GM19395 (cell line): ENCODE data around the gene NAV1.
"Not testable (repeated sequence)": the region's sequence is repeated elsewhere in the genome, so short reads cannot be mapped to it uniquely, and the experiment has no call there.

Experiments used
- ATAC-seq: cut with Tn5 transposase; IDR thresholded peaks from one replicate; pipeline ENCODE4 v1.9.1; 2021; ENCODE audit warnings: mild to moderate bottlenecking, moderate library complexity; ENCODE audit not compliant: unreplicated experiment

NAV1 gene

DNA sequence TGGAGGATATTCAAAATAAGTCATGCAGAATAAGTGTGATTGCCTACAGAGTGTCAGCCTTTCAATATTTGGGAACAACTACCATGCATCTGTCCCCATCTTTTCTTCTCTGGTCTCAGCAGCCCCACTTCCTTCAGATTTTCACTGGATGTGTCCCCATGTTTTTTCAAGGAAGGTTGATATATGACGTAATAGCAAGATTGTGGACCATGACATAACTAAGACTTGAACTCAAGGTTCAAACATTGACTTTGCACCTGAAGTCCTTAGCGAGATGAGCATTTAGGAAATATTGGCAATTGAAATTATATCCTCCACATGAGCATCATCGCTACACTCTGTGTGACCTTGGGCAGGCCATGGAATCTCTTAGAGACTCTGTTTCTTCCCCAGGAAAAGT lies 5.8 kb downstream of the NAV1 start:
- ATAC-seq: no peak

DNA sequence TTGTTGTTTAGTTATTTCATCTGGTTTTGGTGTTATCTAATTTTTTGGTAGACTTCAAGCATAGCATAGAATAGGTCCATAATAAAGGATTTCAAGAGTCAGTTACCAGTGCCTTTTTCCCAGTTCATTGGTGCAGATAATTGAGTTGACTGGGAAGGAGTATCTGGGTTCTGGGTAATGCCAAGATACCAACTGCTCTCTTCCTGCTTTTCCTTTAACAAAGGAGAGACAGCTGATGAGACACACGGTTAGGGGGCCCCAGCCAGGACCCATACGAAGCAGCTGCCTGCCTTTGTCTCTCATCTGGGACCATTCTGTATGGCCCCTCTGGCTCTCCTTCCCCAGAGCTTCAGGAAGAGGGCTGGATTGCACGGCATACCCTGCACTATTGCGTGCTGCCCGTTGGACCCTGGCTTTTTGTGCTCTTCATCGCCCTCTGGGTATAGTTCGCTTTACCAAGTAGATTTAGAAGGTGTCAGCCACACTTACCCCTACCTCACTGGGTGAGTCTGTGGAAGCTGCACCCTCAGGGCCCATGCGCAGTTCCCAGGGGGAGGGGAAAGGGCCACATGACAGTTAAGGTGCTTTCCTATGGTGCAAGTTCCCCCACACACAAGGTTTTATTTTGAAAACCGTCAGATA lies 7.0 kb downstream of the NAV1 start:
- no peak for ATAC-seq

DNA sequence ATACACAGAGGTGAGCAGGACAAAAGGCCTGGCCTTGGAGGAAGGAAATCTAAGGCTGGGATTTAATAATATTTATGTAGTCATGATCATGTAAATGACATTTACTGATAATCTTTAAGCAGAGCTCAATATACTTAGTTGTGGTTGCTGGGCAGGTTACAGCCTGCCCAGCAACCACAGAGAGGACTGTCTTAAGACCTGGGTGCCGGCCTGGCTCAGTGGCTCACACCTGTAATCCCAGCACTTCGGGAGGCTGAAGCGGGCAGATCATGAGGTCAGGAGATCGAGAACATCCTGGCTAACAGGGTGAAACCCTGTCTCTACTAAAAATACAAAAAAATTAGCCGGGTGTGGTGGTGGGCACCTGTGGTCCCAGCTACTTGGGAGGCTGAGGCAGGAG lies 10.6 kb downstream of the NAV1 start:
- not testable (repeated sequence) for ATAC-seq

DNA sequence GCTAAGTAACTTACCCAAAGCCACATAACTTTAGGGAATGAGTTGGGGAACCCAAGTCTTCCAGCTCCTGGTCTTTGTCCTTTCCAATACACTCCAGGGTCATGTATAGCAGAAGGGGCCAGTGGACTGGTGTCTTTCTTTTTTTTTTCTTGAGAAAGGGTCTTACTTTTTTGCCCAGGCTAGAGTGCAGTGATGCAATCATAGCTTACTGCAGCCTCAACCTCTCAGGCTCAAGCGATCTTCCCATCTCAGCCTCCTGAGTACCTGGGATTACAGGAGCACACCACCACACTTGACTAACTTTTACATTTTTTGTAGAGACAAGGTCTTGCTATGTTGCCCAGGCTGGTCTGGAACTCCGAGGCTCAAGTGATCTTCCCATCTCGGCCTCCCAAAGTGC lies 12.2 kb downstream of the NAV1 start:
- no peak for ATAC-seq

DNA sequence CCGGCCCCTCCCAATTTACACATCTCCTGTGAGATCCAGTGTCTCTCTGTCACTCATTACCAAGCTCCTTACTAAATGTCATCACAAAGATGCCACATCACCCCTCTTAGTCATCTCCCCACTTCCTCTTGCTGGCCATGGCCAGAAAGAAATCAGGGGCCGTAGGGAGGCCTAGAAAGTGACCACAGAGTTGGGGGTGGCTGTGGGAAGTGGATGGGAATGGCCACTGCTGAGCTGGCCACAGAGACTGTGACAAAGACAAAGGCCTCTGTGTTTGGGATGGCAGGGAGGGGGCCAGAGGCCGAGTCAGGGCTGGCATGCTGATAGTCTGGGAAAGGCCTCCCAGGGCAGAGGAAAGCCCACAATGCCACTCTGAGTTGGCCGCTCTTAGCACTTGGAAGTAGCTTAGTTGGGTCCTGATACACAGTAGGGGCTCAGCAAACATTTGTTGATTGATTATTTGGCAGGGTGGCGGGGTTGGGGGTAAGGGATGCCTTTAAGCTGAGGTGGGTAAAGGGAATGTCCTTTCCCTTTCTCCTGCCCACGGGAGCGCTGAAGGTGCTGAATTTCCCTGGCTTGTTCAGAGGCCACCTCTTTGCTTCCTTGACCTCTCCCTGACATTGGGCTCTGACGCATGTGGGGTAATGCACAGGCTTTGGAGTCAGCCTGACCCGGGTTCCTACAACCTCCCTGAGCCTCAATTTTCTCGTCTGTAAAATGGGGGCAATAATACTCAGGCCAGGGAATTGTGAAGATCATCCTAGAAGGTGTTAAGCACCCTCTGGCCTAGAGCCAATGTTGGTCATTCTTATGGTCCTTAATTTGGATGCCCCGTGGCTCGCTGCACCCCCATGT lies 13.2 kb downstream of the NAV1 start:
- no peak for ATAC-seq

DNA sequence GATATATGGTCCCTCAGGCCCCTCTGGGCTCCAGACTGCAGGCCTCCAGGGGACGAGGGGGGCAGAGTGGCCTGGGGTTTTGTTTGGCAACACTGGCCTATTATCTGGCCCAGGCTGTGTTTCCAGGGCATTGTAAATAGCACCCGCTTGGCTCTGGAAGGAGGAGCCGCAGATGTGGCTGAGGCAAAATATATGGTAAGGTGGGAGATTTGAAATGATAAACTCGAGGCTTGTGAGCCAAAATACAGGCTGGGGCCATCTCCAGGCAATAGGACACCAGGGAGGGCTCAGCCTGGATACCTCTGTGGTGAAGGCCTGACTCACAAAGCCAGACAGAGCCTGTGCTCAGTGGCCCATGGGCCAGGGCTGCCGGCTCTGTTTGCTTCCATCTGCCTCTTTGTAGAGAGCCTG lies 14.0 kb downstream of the NAV1 start:
- no peak for ATAC-seq

DNA sequence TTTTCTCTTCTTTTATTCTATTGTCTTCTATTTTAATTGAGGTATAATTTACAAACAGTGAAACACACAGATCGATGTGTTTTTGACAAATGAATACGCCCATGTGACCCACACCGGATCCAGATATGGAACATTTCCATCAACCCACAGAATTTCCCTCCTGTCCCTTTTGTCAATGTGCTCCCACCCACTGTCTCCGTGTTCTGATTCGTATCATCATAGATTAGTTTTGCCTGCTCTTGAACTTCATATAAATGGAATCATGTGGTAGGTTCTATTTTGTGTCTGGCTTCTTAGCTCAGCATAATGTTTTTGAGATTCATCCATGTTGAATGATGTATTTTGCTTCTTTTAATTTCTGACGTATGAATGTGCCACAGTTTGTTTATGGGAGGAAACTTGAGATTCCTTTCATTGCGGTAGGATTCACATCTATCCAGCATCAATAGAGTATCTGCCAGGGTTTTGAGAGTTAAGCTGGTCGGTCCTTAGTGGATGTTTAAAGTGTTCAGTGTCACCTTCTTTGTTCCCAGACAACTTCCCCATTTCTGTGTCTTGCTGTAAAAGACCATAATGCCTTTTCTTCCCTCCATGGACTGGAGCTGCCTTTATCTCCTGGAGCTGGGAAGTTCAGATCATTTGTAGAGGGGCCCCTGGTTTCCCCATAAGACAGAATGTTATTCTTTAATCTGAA lies 14.7 kb downstream of the NAV1 start:
- ATAC-seq: no peak

DNA sequence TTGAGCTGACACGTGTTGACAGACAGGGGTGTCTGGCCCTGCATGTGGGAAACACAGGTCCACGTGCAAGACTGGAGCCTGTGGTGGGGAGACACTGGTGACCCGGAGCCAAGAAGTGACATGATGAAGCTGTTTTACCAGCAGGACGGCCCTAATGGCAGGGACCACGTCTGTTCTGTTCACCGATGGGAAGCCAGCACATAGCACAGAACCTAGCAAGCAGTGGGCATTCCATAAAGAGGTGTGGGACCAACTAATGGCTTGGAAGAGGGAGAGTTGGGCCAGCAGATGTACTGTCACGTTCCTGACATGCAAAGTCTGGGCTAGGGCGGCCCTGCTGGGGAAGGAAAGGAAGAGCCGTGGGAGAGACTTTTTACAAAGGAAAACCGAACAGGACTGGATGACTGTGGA lies 15.3 kb downstream of the NAV1 start:
- no peak for ATAC-seq

DNA sequence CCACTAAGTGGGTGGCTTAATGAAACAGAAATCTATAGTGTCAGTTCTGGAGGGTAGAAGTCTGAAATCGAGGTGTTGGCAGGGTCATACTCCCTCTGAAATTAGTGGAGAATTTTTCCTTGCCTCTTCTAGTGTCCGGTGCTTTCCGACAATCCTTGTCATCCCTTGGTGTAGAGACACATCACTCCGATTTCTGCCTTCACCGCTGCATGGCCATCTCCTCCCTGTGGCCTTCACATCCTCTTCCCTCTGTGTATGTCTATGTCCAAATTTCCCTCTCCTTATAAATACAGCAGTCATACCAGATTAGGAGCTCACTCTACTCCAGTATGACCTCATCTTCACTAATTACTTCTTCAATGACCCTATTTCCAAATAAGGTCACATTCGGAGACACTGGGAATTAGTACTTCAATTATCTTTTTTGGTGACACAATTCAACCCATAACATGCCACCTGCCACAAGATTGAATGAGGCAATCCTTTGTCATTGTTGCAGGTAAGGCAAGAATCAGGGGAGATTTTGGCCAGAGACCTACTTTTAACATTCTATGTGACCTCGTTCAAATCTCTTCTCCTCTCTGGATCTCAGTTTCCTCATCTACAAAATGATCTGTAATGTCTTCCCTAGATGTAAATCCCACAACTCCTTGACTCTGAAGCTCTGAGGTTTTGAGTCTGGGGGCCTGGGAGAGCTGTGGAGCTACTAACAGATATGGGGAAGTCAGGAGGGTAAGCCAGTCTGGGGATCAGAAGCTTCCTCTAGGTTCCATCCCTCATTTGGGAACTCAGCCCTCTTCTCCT lies 16.1 kb downstream of the NAV1 start:
- ATAC-seq: no peak

DNA sequence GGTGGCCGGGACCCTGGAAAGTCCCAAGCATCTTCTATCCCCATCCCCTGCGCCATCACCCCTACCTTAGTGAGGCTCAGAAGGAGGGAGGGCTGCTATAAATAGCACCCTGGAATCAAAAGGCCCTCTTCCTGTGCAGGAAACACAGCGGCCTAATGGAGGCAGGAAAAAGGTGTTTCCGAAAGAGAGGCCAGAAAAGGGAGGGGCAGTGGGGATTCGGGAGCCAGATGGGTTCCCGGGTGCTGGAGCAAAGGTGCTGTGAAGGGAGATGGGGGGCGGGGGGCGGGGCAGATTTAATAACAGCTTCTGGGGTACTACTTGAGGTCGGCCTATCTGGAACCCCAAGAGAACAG lies 16.6 kb downstream of the NAV1 start:
- ATAC-seq: no peak

DNA sequence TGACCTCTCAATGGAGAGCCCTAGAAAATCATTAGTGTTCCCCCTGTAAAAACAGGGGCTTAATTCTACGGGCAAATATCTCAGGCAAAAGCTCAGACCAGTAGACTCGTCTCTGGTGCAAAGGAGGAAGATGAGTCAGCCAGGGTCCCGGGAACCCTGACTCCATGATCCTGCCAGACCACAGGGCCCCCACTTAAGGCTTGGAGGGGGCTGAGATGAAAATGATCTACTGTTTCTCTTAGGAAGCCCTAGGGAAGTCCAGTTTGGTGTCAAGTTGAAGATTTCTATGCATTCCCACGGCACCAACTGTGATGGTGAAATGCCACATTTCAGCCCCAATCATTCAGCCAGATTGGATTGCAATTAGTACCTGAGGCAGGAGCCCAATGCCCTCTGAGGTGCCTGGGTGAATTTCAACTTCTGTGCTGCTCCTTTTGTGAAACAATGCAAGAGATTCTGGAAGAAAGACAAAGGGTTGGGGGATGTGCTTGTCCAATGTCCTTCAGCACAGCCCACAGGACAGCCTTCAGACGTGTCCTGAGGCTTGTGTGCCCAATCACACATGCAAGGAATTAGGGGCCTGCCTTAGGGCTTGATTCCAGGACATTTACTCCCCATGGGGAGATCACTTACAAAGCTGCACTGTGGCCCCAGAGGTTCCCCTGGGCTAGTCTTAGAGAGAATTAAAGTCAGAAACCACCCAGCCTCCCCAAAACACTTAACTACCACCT lies 18.1 kb downstream of the NAV1 start:
- no peak for ATAC-seq

DNA sequence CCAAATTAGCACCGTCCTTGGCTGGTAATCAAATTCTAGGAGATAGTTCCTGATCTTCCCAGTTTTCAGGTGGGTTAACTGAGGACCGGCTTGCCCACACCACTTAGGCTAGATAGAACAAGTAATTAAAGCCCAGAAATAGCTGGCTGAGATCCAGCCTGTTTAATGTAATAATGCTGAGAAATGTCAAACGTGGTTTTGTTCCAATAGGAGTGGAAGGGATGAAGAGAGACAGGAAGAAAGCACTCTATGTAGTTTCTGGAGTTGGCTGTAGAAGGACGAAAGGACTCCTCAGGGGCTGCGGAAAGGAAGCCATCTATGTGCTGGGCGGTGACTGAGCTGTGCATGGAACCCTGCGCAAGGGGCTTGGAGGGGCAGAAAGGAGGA lies 18.6 kb downstream of the NAV1 start:
- ATAC-seq: no peak

DNA sequence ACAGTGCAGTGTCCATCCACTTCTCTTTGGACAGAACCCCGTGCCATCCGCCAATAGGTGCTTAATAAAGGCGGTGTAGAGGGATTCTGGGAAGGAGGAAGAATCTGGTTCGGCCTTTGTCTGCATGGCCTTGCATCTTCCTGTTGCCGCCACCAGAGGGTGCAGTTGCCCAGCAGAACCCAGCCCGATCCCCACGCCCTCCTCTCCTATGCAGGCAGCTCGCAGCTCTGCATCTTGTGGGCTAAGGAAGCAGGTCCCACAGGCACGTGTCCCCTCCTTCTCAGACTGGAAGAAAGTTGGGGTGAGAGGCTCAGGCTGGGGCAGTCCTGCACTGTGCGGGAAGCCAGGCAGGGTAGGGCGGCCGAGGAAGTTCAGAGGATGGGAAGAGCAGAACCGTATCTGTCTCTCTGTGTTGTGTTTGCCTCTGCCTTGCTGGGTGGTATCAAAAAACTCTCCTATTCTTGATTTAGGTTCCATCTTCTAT lies 20.8 kb downstream of the NAV1 start:
- ATAC-seq: peak; percentile 81

DNA sequence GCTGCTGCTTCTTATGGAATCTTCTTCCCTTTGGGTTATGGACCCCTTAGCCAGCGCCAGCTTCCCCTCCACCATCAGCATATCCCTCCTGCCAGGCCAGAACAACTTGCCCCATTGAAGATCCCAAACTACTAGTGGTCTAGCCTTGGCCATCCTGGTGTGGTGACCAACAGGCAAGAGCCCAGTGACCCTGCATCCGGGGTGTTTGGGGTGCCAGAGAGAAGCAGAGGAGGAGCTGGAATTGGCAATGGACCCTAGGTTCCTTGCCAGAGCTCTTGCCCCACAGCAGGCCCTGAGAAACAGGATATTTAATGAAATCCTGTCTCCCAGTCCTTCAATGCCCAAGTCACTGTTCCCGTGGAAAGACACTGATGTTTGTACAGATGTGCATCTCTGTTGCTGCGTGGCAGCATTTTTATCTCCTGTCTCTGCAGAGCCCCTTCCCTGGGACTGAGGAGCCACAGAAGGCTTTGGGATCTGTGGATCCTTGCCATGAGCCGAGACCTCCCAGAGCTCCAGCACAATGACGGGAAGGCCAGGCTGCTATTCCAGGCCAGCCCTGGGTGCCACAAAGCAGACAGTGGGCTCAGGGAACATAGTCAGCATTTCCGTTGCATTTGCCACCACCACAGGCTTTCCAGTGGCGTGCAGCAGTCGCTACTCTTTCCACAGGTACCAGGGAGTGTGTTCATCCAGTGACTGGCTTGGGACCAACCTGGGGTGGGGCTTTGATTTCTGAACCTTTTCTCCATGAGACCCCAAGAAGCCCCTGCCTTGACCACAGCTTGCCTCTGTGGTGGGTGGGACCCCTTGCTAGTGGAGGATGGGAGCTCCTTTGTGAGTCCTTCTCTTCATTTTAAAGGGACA lies 21.6 kb downstream of the NAV1 start:
- ATAC-seq: no peak

DNA sequence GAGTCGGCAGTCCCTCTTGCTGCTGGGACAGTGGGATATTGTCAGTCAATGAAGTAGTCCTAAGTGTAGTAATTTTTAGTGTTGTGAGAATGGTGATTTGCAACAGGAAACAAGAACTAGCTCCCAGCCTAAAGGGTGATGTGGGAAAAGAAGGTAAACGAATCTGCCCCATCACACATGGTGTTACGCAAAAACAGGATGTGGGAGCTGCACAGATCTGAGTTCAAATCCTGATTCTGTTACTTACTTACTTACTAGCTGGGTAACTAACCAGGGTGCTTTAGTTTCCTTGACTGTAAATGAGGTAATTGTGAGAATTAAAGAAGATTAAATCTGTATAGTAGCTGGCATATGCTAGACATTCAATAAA lies 22.3 kb downstream of the NAV1 start:
- ATAC-seq: no peak

DNA sequence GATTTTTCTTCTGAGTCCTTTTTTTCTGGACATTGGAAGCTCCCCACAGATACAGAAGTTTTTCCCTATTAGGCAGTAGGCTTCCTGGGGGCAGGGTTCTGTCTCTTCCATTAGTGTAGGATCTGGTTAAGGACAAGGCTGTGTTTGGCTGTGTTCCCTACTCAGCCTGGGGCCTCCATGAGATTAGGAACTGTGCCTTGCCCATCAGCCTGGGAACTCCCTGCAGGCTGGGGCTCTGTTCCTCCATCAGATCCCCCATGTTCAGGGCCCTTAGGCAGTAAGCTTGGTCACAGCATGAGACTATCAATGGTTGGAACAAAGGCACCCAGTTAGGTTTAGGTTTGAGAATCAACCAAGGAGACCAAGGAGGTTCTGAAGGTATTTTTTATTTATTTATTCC lies 22.7 kb downstream of the NAV1 start:
- no peak for ATAC-seq

DNA sequence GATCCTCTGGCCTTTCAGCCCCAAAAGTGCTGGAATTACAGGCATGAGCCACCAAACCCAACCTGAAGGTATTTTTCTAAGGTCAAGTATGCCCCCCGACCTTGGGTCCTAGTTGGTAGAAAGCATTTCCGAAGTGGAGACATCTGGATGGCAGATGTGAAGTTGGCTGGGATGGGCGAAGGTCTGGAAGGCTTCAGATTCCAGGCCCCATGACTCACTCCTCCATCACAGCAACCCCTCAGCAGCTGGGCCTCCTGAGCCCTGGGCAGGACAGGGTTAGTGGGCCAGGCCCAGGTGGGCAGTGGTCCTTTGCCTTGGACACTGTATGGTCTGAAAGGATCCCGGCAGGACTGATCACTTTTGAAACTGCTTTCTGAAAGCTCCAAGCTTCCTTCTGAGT lies 23.3 kb downstream of the NAV1 start:
- no peak for ATAC-seq

DNA sequence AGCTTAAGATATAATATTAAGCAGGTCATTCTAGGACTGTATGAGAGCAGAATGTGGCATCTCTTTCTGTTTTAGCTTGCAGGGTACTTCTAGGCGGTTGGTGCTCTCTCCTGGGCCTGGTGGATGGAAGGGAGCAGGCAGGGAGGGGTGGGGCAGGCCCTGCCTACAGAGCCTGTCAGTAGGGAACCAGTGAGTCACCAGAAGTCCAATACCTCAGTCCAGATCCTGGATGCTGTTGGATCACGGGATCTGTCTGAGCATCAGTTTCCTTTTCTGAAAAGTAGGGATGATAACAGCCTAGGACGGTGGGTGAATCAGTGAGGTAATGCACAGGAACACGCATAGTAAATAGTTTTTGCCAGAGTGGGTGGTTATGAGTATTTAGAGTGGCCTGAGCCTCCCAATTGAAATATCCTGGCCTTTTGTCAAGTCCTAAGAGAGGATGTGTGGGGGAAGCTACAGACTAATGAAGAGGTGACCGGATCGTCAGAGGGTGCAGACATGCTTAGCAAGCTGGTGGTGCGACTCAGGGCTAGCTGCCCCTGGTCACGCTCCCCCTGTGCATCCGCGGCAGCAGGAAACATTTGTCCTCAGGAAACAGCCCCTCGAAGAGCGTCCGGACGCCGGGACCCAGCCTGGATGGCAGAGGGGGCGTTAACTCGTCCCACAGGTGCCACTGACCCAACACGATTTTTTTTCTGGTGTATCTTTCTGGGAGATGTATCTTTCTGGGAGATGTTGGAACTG lies 23.9 kb downstream of the NAV1 start:
- ATAC-seq: no peak

DNA sequence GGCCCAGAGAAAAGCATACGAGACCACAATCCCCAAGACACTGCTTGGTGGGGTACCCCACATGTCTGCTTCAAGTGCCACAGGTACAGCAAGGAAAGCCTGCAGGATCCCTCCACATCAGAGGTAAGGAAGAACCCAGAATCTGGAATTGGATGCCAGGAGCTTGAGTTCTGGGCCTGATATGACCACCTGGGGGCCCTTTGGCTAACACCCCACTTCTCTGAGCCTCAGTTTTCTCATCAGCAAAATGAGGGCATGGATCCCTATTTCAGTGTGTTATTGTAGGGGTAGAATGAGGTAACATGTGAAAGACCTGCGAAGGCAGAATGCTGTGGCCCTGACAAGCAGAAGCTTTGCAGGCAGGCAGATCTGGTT lies 24.5 kb downstream of the NAV1 start:
- no peak for ATAC-seq
